Astrocyte of the spinal cord (primary cell): ENCODE data around the gene CCDC40.

Source experiments
- DNase-seq: peaks from one replicate; pipeline ENCODE4 v3.0.0; 2011; ENCODE audit warnings: low read depth, low spot score
- H3K4me3 ChIP-seq: 2 replicates; pipeline ENCODE4 v1.5.1; 2011; ENCODE audit warnings: low read depth, mild to moderate bottlenecking, low read length, moderate library complexity
- in situ Hi-C: cut with HindIII; loops from 2 replicates; pipeline ENCODE4 v1.10.0; 2017; ENCODE audit warnings: low sequenced_read_pairs
- TF ChIP-seq, protein P1 (sequence below): IDR thresholded peaks from 2 replicates; pipeline ENCODE4 v1.5.1; 2012; ENCODE audit warnings: low read depth, mild to moderate bottlenecking, low read length, inconsistent platforms

Gene CCDC40

DNA sequence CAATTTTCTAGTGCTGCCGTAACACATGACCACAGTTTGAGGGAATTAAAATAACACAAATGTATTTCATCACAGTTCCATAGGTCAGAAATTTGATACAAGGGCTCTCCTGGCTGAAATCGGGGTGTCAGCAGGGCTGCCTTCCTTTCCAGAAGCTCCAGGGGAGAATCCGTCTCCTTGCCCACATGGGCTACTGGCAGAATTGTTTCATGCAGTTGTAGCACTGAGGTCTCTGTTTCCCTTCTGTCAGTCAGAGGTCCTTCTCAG, 89.9 kb downstream of the CCDC40 start:
- in situ Hi-C loops, result no loop called here
- no peak for DNase-seq

DNA sequence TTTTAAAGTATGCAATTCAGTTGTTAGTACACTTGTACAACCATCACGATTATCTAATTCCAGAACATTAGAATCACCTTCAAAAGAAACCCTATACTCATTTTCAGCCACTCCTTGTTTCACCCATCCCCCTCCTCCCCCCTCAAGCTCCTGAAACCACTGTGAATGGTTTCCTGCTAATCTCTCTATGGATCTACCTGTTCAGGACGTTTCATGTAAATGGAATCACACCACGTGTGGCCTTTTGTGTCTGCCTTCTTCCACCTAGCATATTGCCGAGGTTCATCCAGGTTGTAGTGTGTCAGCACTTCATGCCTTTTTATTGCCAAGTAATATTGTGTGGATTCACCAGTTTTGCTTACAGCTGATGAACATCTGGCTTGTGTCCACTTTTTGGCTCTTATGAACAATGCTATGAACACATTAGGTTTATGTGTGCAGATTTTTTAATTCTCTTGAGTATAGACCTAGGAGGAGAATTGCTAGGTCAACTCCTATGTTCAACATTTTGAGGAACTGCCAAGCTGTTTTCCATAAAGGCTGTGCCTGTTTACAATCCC, 92.6 kb downstream of the CCDC40 start:
- in situ Hi-C loops, result no loop called here
- TF ChIP-seq, protein P1, sequence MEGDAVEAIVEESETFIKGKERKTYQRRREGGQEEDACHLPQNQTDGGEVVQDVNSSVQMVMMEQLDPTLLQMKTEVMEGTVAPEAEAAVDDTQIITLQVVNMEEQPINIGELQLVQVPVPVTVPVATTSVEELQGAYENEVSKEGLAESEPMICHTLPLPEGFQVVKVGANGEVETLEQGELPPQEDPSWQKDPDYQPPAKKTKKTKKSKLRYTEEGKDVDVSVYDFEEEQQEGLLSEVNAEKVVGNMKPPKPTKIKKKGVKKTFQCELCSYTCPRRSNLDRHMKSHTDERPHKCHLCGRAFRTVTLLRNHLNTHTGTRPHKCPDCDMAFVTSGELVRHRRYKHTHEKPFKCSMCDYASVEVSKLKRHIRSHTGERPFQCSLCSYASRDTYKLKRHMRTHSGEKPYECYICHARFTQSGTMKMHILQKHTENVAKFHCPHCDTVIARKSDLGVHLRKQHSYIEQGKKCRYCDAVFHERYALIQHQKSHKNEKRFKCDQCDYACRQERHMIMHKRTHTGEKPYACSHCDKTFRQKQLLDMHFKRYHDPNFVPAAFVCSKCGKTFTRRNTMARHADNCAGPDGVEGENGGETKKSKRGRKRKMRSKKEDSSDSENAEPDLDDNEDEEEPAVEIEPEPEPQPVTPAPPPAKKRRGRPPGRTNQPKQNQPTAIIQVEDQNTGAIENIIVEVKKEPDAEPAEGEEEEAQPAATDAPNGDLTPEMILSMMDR, result no peak
- DNase-seq, result no peak
- H3K4me3 ChIP-seq, result no peak overlapping the region

More for the DNA sequence above, 89.9 kb downstream of the CCDC40 start:
- TF ChIP-seq, protein P1, result no peak
- H3K4me3 ChIP-seq, result no peak overlapping the region

DNA sequence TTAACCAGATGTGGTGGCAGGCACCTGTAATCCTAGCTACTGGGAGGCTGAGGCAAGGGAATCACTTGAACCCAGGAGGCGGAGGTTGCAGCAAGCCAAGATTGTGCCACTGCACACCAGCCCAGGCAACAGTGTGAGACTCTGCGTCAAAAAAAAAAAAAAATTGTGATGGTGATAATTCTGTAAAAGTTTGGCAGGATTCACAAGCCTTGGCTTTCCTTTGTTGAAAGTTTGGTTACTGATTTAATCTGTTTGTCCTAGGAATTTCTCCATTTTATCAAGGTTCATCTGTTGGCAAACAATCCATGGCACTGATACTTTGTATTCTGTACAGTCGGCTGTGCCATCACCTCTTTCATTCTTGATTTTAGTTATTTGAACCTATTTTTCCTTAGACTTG, 94.5 kb downstream of the CCDC40 start:
- in situ Hi-C loops, result no loop called here
- H3K4me3 ChIP-seq, result no peak overlapping the region
- no peak for DNase-seq
- TF ChIP-seq, protein P1, result no peak

DNA sequence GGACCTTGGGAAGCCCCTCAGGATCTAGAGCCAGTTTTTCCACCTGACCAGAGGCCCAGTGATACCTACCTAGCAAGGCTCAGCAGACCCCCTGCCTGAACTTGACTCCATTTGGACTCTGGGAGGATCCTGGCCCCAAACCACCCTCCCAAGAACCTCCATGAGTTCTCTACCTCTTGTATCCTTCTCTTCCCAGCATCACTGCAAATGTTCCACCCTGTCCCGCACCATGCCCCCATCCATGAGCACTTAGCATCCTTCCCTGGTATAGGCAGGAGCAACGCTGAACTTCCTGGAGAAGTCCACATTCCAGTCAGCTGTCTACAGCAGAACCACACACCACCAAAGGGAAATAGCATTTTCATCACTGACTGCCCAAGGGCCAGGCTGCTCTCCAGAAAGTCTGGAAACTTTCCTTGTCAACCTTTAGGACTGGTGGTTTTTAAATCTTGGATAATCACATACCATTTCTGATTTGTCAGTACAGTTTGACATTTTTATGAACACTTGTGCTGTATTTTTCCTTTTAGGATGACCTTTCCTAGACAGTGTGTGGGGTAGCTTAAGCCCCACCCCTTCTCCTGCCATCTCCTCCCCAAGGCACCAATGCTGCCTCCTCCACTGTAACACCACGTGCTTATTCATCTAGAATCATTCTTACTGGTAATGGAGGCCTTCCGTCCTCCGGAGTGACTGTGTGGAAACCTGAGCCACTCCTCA, 96.6 kb downstream of the CCDC40 start:
- in situ Hi-C loops, result no loop called here
- H3K4me3 ChIP-seq, result no peak overlapping the region
- TF ChIP-seq, protein P1, result no peak
- DNase-seq, result no peak

DNA sequence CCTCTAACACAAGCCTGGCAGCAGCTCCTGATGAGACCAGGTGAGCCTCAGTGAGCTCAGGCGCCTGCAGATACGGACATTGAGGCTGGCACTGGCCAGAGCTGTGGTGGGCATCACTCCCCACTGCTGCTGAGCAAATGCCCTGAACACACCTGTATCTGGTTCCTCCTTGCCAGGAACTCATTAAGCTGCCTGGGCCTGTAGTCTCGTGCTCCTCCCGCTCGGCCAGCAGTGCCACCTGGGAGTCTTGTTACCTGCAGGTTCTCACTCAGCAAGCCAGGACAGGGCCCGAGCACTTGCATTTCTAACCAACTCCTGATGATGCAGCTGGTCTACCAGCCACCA, 97.2 kb downstream of the CCDC40 start:
- H3K4me3 ChIP-seq, result no peak overlapping the region
- in situ Hi-C loops, result no loop called here
- TF ChIP-seq, protein P1, result no peak
- DNase-seq, result no peak

DNA sequence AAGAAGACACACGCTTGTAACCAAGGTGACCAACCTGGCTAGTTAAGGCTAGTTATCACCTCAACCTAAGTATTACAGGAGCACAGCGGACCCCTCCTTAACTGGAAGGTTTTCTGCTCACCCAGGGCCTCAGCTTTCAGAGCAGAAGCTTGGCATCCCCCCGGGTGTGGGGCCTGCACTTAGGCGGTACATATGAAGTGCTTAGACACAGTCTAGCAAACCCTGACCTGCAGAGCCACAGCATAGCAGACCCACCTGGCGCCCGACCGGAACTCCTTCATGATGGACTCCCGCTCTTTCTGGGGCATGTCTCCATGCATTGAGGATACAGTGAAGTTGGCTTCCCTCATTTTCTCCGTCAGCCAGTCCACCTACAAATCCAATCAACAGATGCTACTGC, 100.7 kb downstream of the CCDC40 start:
- in situ Hi-C loops, result no loop called here
- no peak for DNase-seq
- TF ChIP-seq, protein P1, result no peak
- no peak overlapping the region for H3K4me3 ChIP-seq
